Retinal pigment epithelial cell (primary cell): ENCODE results near the gene POLR2I.

Experiments
- DNase-seq: peaks from one replicate; pipeline ENCODE4 v3.0.0-alpha.2; 2010; ENCODE audit warnings: low read depth
- H3K4me3 ChIP-seq: 2 replicates; pipeline ENCODE4 v1.5.1; 2011; ENCODE audit warnings: mild to moderate bottlenecking, low read length, control low read depth, moderate library complexity
- CTCF ChIP-seq: conservative IDR thresholded peaks from 2 replicates; pipeline ENCODE4 v1.5.1; 2011; ENCODE audit warnings: low read depth, low read length, control low read depth, inconsistent platforms

The POLR2I gene

GRCh38 chr19:36099166-36099785 lies 15.4 kb downstream of the POLR2I start:
- no peak for DNase-seq
- H3K4me3 ChIP-seq = no peak overlapping the region
- TF ChIP-seq CTCF = no peak

GRCh38 chr19:36097036-36097435 lies 17.6 kb downstream of the POLR2I start:
- no peak for TF ChIP-seq CTCF
- H3K4me3 ChIP-seq = no peak overlapping the region
- no peak for DNase-seq

GRCh38 chr19:36093687-36094086 lies 21.0 kb downstream of the POLR2I start:
- no peak overlapping the region for H3K4me3 ChIP-seq
- no peak for TF ChIP-seq CTCF
- DNase-seq = no peak

GRCh38 chr19:36093146-36093662 lies 21.5 kb downstream of the POLR2I start:
- TF ChIP-seq CTCF = no peak
- DNase-seq = no peak

GRCh38 chr19:36092566-36092965 lies 22.1 kb downstream of the POLR2I start:
- no peak overlapping the region for H3K4me3 ChIP-seq
- TF ChIP-seq CTCF = no peak
- DNase-seq = no peak

More at GRCh38 chr19:36093146-36093662, 21.5 kb downstream of the POLR2I start:
- no peak overlapping the region for H3K4me3 ChIP-seq

GRCh38 chr19:36090910-36091695 lies 23.6 kb downstream of the POLR2I start:
- no peak for TF ChIP-seq CTCF
- no peak for DNase-seq
- H3K4me3 ChIP-seq = no peak overlapping the region
